Spleen (tissue), 11 donors: ENCODE results near the gene PLA2G12A. TPM values are rescaled to one million over a fixed set of nuclear protein-coding genes. Genes with fewer than 3 reads are reported as not detected.

Experiments
- DNase-seq: peaks from one replicate; pipeline ENCODE4 v3.0.0-alpha.2; 2020
- H3K27ac ChIP-seq, 8 donors: fragments of 200-600 bp; sonication (generic) in 7 of 8; 1 replicate in 4 of 8; 2 replicates in 4 of 8; pipeline versions ENCODE4 v1.5.0 to v1.8.0; 2016 to 2021; ENCODE audit warnings: inconsistent platforms in 4 of 8, mild to moderate bottlenecking in 4 of 8, moderate library complexity in 1 of 8
- H3K27me3 ChIP-seq, 7 donors: fragments of 200-600 bp; sonication (generic) in 6 of 7; replicated peaks in 1 of 7; 1 replicate in 4 of 7; 2 replicates in 3 of 7; pipeline versions ENCODE4 v1.5.0 to v1.8.0; 2016 to 2021; ENCODE audit warnings: inconsistent platforms in 3 of 7, mild to moderate bottlenecking in 1 of 7
- H3K36me3 ChIP-seq, 6 donors: fragments of 200-600 bp; sonication (generic) in 5 of 6; 1 replicate in 4 of 6; 2 replicates in 2 of 6; pipeline versions ENCODE4 v1.5.0 to v1.8.0; 2016 to 2021; ENCODE audit warnings: inconsistent platforms in 2 of 6
- H3K4me1 ChIP-seq, 6 donors: fragments of 200-600 bp; sonication (generic) in 5 of 6; 1 replicate in 3 of 6; 2 replicates in 3 of 6; pipeline versions ENCODE4 v1.5.0 to v1.8.0; 2016 to 2021; ENCODE audit warnings: inconsistent platforms in 3 of 6
- H3K4me3 ChIP-seq, 8 donors: fragments of 200-600 bp; sonication (generic) in 7 of 8; 1 replicate in 4 of 8; 2 replicates in 4 of 8; pipeline versions ENCODE4 v1.5.0 to v1.8.0; 2016 to 2021; ENCODE audit warnings: inconsistent platforms in 4 of 8, mild to moderate bottlenecking in 4 of 8, moderate library complexity in 2 of 8
- H3K9me3 ChIP-seq, 8 donors: fragments of 200-600 bp; sonication (generic) in 7 of 8; 1 replicate in 4 of 8; 2 replicates in 4 of 8; pipeline versions ENCODE4 v1.5.0 to v1.8.0; 2016 to 2021; ENCODE audit warnings: inconsistent platforms in 4 of 8
- CTCF ChIP-seq, 11 experiments: fragments of 200-600 bp in 7 of 11; fragments of 450-650 bp in 4 of 11; sonication (generic) in 4 of 11; IDR thresholded peaks in 8 of 11; conservative IDR thresholded peaks in 3 of 11; 1 replicate in 7 of 11; 2 replicates in 4 of 11; pipeline versions ENCODE4 v1.4.0 to v1.8.0; 2016 to 2021; ENCODE audit warnings: antibody characterized with exemption in 11 of 11, inconsistent platforms in 4 of 11, mild to moderate bottlenecking in 1 of 11
- POLR2A ChIP-seq, 3 donors: fragments of 450-650 bp; IDR thresholded peaks; one replicate each; pipeline ENCODE4 v1.5.1; 2017; ENCODE audit warnings: antibody characterized with exemption in 3 of 3, mild to moderate bottlenecking in 1 of 3
- POLR2AphosphoS5 ChIP-seq, 3 donors: sonication (generic); formaldehyde crosslinking; IDR thresholded peaks; one replicate each; pipeline ENCODE4 v1.5.1; 2017; ENCODE audit warnings: antibody characterized with exemption in 3 of 3
- WGBS, 5 donors: extraction: QIAGEN DNeasy Blood & Tissue Kit in 3 of 5; methylation state at CpG; one replicate each; pipeline versions ENCODE4 v1.1.5 to v1.1.7; 2013 to 2018; 5-methylcytosine and 5-hydroxymethylcytosine counted together
- intact Hi-C: fragments of 100-400 bp; cut with DNase I; formaldehyde crosslinking; loops from one replicate; pipeline ENCODE4 v1.15.0; 2023; ENCODE audit warnings: low total_unique reads
- polyA plus RNA-seq, 3 donors: library from polyadenylated mRNA; stranded (reverse); fragments of 200-250 nt; gene quantifications; one replicate each; pipeline ENCODE4 v1.2.1, GENCODE V29; 2013
- total RNA-seq, 7 donors: library from RNA; depleted of rRNA in 3 of 7; stranded (reverse); fragments of >200 nt in 3 of 7; fragmentation: NEBNext Ultra II Directional in 4 of 7; extraction: Animal tissue kit (Norgen Biotek cat#: 25700) in 4 of 7; gene quantifications; one replicate each; pipeline versions ENCODE4 v1.1.0 to v1.2.1, GENCODE V29; 2016 to 2021
- donor health status: healthy with polysubstance abuse.
- donor health status: DM: no; HTN: no; CAD: no; lungs with moderate emphysema.
- donor health status: DM: no; HTN: no; CAD: no.
- donor health status: Bipolar disorder and iron deficiency.
- donor health status: healthy.
- donor health status: DM: no; HTN: no; CAD: no.
- donor health status: DM: yes; HTN: yes; CAD: no.

The PLA2G12A gene
- total and polyA plus RNA-seq, 10 donors, result 2.6 to 21.4 (median 15.8) TPM

GRCh38 chr4:109751852-109752251 is 22.0 kb upstream of the PLA2G12A start:
- H3K4me3 ChIP-seq, result no peak overlapping the region
- DNase-seq, result no peak
- WGBS, 5 donors, result 92 to 97% (median 95%) methylated on average over 4 of the region's 4 CpGs
- intact Hi-C loops, result no loop called here
- TF ChIP-seq POLR2A (IDR thresholded peaks at IDR 0.05), result no peak
- no peak for TF ChIP-seq POLR2AphosphoS5 (IDR thresholded peaks at IDR 0.05)
- peaks cover 0 to 6% (median 0%) of the 10 kb centered on the region in 6 donors for H3K36me3 ChIP-seq
- H3K27me3 ChIP-seq, result no peaks in the 10 kb centered on the region
- H3K9me3 ChIP-seq, result no peaks in the 10 kb centered on the region
- H3K27ac ChIP-seq, result no peak overlapping the region
- no peaks in the 10 kb centered on the region for H3K4me1 ChIP-seq

- Histone ChIP-seq H3K36me3 (peaks cover 0 to 10% (median 1%) of the 10 kb centered on the region in 6 donors), H3K9me3 (no peaks in the 10 kb centered on the region), H3K4me3 (no peak overlapping the region), H3K27me3 (no peaks in the 10 kb centered on the region), H3K27ac (no peak overlapping the region), H3K4me1 (no peaks in the 10 kb centered on the region)
- TF ChIP-seq POLR2AphosphoS5 (IDR thresholded peaks at IDR 0.05) (no peak), CTCF (IDR thresholded peaks at IDR 0.05 in 8 of 11, conservative IDR thresholded peaks at IDR 0.05 in 3 of 11) (no peak), POLR2A (IDR thresholded peaks at IDR 0.05) (no peak)
- no peak for DNase-seq
- 90 to 97% (median 93%) methylated on average over 4 of the region's 4 CpGs for WGBS, 5 donors
- intact Hi-C loops, result no loop called here
Observed at GRCh38 chr4:109750652-109751244, 20.9 kb upstream of the PLA2G12A start.

GRCh38 chr4:109749388-109750082 is 19.7 kb upstream of the PLA2G12A start:
- Histone ChIP-seq H3K4me1 (no peaks in the 10 kb centered on the region), H3K27me3 (no peaks in the 10 kb centered on the region), H3K36me3 (peaks cover 0 to 10% (median 2%) of the 10 kb centered on the region in 6 donors), H3K27ac (no peak overlapping the region), H3K9me3 (no peaks in the 10 kb centered on the region), H3K4me3 (no peak overlapping the region)
- 78 to 88% (median 81%) methylated on average over 7 of the region's 7 CpGs for WGBS, 5 donors
- DNase-seq, result no peak
- TF ChIP-seq CTCF (IDR thresholded peaks at IDR 0.05 in 8 of 11, conservative IDR thresholded peaks at IDR 0.05 in 3 of 11) (no peak), POLR2AphosphoS5 (IDR thresholded peaks at IDR 0.05) (no peak), POLR2A (IDR thresholded peaks at IDR 0.05) (no peak)
- intact Hi-C loops, result no loop called here

- Histone ChIP-seq H3K27ac (no peak overlapping the region), H3K9me3 (no peaks in the 10 kb centered on the region), H3K27me3 (no peaks in the 10 kb centered on the region), H3K36me3 (peaks cover 0 to 10% (median 2%) of the 10 kb centered on the region in 6 donors), H3K4me1 (no peaks in the 10 kb centered on the region), H3K4me3 (no peak overlapping the region)
- intact Hi-C loops, result no loop called here
- WGBS, 5 donors, result 88 to 96% (median 90%) methylated on average over 1 of the region's 1 CpG
- TF ChIP-seq POLR2A (IDR thresholded peaks at IDR 0.05) (no peak), CTCF (IDR thresholded peaks at IDR 0.05 in 8 of 11, conservative IDR thresholded peaks at IDR 0.05 in 3 of 11) (no peak), POLR2AphosphoS5 (IDR thresholded peaks at IDR 0.05) (no peak)
- no peak for DNase-seq
Observed at GRCh38 chr4:109748114-109748513, 18.2 kb upstream of the PLA2G12A start.
